ENCODE results near the gene CABLES1.

The CABLES1 gene

DNA sequence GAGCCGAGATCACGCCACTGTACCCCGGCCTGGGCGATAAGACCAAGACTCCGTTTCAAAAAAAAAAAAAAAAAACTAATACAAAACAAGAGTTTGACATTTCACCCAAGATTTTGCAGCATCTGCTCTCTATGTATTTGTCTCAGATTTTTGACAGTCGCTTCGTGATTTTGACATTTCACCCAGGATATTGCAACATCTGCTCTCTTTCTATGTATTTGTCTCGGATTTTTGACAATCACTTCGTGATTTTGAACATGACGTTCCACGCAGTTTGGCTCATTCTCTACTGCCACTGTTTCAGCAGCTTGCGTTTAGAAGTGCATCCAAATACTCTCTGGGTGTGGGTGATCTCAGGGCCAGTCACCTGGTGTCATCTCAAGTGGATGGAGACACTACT, 108.5 kb downstream of the CABLES1 start:
- DNase-seq (ENCODE audit: low read depth), result no peak

DNA sequence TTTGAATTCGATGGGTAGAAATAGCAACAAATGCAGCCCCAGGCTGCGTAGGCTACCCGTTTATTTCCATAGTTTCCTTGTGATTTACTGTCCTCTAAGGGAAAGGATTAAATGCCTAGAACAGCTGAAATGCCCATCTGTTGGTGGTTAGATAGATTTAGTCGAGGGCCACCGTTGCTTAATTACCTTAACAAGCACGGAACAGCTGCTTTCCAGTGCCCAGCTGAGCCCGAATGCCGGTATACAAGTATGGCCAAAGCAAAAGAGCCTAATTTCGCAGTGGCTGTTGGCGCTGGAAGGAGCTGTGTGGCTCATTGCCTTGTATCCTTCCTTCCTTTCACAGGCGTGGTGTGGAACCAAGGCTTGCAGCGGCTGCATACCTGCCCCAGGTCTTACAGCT, 109.1 kb downstream of the CABLES1 start:
- DNase-seq (ENCODE audit: low read depth), result no peak

- no peak for DNase-seq (ENCODE audit: low read depth)
Measured at GRCh38 chr18:23245461-23245860, 110.2 kb downstream of the CABLES1 start.

DNA sequence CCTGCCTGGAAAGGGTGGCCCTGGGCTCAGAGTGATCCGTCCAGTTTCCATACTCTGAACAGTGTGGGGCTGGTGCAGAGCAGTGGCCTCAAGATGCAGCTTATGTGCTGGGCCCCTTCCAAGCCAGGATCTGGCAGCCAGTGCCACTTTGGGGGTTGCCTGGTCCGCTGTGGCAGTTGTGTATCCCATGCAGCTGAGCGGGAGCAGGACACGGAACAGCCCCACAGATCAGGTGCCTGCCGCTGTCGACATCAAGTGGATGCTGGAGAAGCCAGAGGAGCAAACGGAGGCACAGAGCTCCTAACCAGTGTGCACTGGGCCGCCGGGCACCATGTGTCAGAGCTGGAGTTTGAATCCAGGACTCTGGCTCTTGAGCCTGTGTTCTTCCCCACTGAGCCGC, 112.0 kb downstream of the CABLES1 start:
- no peak for DNase-seq (ENCODE audit: low read depth)

DNA sequence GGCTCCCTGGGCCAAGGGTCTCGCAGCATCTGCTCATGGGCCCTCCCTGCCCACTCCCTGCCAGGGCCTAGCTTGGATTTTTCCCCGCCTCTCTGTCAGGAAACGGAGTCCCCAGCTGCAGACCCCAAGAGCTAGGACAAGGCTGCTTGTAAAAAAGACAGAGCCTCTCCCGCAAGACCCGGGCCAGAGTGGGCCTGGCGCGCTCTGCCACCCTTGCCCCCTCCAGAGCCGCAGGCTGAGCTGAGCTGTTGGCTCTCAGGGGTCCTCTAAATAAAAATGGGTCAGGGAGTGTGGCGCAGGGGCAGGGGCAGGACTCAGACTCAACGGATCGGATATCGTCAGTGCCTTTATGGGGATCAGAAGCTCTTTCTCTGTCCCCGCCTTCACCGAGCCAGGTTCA, 112.6 kb downstream of the CABLES1 start:
- DNase-seq (ENCODE audit: low read depth), result no peak

- no peak for DNase-seq (ENCODE audit: low read depth)
Measured at GRCh38 chr18:23248826-23249225, 113.5 kb downstream of the CABLES1 start.

GRCh38 chr18:23249348-23249747, 114.1 kb downstream of the CABLES1 start:
- no peak for DNase-seq (ENCODE audit: low read depth)

DNA sequence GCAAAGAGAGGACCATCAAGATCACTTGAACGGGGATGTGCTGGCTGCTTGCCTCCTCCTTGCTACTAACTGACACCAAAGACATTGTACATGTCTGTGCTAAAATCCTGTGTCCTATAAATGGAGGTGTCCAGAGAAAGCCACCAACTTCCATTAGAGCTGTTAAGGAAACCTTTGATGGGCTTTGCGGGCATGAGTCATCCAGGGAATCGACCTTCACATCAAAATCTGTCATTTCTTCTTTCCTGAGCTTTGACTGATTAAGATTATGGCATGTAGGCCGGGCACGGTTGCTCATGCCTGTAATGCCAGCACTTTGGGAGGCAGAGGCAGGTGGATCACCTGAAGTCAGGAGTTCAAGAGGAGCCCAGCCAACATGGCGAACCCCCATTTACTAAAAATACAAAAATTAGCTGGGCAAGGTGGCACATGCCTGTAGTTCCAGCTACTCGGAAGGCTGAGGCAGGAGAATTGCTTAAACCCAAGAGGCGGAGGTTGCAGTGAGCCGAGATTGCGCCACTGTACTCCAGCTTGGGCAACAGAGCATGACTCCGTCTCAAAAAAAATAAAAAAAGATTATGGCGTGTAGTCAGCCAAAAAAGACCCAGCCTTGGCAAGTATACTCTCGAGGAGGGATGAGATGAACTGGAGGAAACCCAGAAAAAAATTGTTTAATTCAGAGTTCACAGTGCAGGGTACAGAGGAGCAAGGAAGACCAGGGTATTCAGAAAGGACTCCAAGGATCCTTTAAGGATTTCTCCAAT, 115.8 kb downstream of the CABLES1 start:
- DNase-seq (ENCODE audit: low read depth), result no peak

DNA sequence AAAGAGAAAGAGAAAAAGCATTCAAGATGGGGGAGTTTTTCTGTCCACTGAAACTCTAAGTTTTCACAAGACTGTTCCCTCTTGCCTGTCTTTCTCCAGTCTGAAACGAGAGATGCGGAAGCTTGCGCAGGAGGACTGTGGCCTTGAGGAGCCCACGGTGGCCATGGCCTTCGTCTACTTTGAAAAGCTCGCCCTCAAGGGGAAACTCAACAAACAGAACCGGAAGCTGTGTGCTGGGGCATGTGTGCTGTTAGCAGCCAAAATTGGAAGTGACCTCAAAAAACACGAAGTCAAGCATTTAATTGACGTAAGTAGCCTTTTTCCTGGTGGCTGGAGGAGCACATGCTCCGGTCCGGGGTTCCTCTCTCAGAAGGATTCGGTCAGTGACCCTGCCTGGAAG, 118.3 kb downstream of the CABLES1 start:
- no peak for DNase-seq (ENCODE audit: low read depth)

DNA sequence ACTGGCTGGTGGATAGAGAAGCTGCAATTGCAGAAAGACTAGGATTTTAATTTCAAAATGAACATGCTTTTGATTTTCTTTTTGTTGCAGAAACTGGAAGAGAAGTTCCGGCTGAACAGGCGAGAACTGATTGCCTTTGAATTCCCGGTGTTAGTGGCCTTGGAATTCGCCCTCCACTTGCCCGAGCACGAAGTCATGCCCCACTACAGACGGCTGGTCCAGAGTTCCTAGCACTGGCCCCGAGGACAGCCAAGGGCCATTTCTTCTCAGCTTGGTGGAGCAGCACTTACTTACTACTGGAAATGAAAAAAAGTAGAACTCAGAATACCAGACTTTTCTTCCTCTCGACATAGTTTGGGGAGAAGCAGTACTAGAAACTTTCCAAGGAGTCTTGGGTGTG, 121.9 kb downstream of the CABLES1 start:
- no peak for DNase-seq (ENCODE audit: low read depth)

- no peak for DNase-seq (ENCODE audit: low read depth)
Measured at GRCh38 chr18:23257686-23258565, 122.6 kb downstream of the CABLES1 start.

DNA sequence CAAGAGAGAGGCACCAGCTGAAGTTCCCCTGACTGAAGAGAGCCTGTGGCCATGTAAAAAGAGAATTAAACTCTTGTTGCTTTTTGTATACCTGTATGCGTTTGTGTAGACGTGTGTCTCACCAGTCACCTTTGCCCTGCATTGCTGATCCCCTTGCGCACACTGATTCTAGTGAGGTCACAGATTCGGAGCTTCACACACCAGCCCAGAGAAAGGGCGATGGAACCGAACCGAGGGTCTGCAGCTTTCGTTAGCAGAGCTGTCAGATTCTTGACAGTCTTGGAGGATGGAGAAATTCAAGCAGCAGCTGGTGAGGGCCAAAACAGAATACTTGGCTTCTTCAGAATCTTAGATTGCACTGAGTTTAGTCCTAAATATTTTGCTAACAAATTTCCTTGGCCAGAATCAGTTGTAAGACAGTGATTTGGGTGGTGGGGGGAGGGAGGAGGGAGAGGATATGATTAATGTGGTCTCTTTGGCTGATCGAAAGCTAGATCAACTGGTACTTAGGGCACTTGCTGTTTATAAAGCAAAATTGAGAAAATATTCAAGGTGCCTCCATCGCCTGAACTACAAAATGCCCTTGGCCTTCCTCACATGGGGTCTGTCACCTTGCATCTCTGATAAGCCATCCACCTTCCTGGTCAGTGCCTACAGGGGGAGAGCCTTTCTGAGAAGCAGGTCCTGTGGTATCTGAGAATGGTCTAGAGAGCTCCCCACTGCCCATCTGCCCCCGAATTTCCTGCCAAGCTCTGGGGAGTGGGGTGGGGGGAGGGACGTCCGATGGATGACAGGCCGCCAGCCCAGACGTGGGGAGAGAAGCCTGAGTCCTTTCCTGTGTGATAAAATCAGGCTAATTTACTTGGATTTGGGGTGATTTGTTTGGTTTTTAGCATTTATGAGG, 123.5 kb downstream of the CABLES1 start:
- no peak for DNase-seq (ENCODE audit: low read depth)

- DNase-seq (ENCODE audit: low read depth), result peak; percentile 60
Measured at GRCh38 chr18:23259701-23260681, 124.7 kb downstream of the CABLES1 start.

DNA sequence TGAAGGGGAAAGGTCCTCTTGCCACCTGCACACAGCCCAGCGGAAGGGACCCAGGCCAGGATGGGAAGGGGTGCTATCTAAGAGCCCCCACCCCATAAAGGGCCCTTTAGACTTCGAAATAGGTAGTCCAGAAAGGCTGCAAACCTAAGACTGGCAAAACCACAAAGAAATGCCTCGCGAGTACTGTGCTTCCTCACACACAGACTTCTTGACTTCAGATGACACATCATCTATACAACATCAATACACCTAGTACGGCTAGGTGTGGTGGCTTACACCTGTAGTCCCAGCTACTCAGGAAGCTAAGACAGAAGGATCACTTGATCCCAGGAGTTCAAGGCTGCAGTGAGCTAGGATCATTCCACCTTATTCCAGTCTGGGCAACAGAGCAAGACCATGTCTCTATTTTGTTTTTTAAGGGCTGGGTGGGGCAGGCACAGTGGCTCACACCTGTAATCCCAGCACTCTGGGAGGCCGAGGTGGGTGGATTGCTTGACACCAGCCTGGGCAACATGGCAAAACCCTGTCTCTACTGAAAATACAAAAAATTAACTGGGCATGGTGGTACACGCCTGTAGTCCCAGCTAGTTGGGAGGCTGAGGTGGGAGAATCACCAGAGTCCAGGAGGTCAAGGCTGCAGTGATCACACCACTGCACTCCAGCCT, 125.8 kb downstream of the CABLES1 start:
- no peak for DNase-seq (ENCODE audit: low read depth)

- DNase-seq (ENCODE audit: low read depth), result no peak
Measured at GRCh38 chr18:23263551-23264235, 128.4 kb downstream of the CABLES1 start.

- no peak for DNase-seq (ENCODE audit: low read depth)
Measured at GRCh38 chr18:23265682-23266399, 130.6 kb downstream of the CABLES1 start.

DNA sequence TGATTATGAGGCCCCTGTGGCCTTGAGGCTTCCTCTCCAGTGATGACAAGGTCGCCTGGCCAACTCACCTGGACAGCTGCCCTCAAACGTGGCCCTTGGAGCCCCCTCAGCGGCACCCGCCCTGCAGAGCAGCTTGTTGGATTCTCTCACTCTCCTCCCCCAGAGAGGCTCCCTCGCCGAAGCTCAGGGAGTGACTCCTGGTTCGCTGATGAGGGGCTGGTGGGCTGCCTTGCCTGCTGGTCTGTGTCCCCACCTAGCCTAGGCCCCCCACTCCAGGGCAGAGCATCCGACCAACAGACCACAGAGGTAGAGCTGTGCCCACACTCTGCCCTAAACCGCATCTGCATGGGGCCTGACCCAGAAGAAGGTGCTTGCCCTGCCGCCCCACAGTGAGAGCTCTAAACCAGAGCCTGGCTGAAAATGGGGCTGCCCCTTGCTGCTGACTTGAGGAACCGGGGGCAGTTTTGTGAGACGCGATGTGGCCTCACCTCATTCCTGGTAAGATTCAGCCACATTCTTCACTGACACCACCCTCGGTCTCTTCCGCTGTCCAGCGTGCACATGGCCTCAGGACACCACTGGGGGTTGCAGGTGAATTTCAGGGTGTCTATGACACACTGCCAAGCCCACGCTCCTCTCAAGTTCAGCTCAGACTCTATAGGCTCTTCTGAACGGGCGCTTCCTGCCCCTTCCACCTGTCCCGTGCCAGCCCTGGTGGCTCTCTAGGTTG, 131.6 kb downstream of the CABLES1 start:
- DNase-seq (ENCODE audit: low read depth), result no peak

DNA sequence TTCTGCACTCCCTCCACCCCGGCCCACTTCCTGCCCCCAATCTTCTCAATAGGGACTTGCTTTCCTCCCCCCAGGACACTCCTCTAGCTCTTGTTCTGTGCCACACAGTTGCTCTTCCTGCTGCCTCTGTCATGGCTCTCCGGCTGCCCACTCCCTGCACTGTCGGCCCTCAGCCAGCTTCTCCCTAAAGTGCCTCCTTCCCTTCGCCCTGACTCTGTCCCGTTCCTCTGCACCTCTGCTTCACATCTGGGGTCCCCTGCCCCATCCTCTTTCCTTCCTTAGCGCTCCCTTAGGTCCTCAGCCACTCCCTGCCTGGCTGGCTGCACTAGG, 132.1 kb downstream of the CABLES1 start:
- no peak for DNase-seq (ENCODE audit: low read depth)

GRCh38 chr18:23268641-23269040, 133.4 kb downstream of the CABLES1 start:
- DNase-seq (ENCODE audit: low read depth), result no peak
